HEK293T (cell line): ENCODE measurements around the gene HLA-DRB1.

ENCODE experiments used
- ARNT ChIP-seq: fragments of 450-650 bp; IDR thresholded peaks from 2 replicates; pipeline ENCODE4 v1.6.1; 2017; ENCODE audit warnings: mild to moderate bottlenecking
- BHLHE40 ChIP-seq: fragments of 450-650 bp; IDR thresholded peaks from 2 replicates; pipeline ENCODE4 v1.6.1; 2016; ENCODE audit warnings: mild to moderate bottlenecking, moderate library complexity, borderline replicate concordance
- CTBP1 ChIP-seq: fragments of 450-650 bp; IDR thresholded peaks from 2 replicates; pipeline ENCODE4 v1.6.1; 2016; ENCODE audit warnings: borderline replicate concordance
- ELF4 ChIP-seq: fragments of 450-650 bp; IDR thresholded peaks from 2 replicates; pipeline ENCODE4 v1.6.1; 2017; ENCODE audit warnings: antibody characterized with exemption
- FOXA1 ChIP-seq: fragments of 450-650 bp; IDR thresholded peaks from 2 replicates; pipeline ENCODE4 v1.6.1; 2016; ENCODE audit warnings: mild to moderate bottlenecking
- FOXK2 ChIP-seq: fragments of 450-650 bp; IDR thresholded peaks from 2 replicates; pipeline ENCODE4 v1.6.1; 2016; ENCODE audit warnings: mild to moderate bottlenecking
- HDGF ChIP-seq: fragments of 450-650 bp; IDR thresholded peaks from 2 replicates; pipeline ENCODE4 v1.6.1; 2017; ENCODE audit warnings: antibody characterized with exemption, borderline replicate concordance
- L3MBTL2 ChIP-seq: fragments of 450-650 bp; conservative IDR thresholded peaks from 2 replicates; pipeline ENCODE4 v1.6.1; 2016; ENCODE audit warnings: mild to moderate bottlenecking
- SP1 ChIP-seq: fragments of 450-650 bp; IDR thresholded peaks from 2 replicates; pipeline ENCODE4 v1.6.1; 2017
- SUZ12 ChIP-seq: fragments of 450-650 bp; IDR thresholded peaks from 2 replicates; pipeline ENCODE4 v1.6.1; 2016; ENCODE audit warnings: mild to moderate bottlenecking
- TARDBP ChIP-seq: fragments of 450-650 bp; IDR thresholded peaks from 2 replicates; pipeline ENCODE4 v1.6.1; 2016
- ZNF384 ChIP-seq: fragments of 450-650 bp; IDR thresholded peaks from 2 replicates; pipeline ENCODE4 v1.6.1; 2016

- TF ChIP-seq FOXK2 (no peak), SP1 (no peak), L3MBTL2 (no peak), BHLHE40 (no peak), ELF4 (no peak), ARNT (no peak), FOXA1 (no peak), SUZ12 (no peak), ZNF384 (no peak), HDGF (no peak), CTBP1 (no peak), TARDBP (no peak)
These were observed 22.7 kb downstream of the HLA-DRB1 start for GRCh38 chr6:32566957-32567356.
